ENCODE measurements around the gene TMEM270. TPM values are rescaled to one million over a fixed set of nuclear protein-coding genes. Genes with fewer than 3 reads are reported as not detected.
"Not testable (repeated sequence)": the region's sequence is repeated elsewhere in the genome, so short reads cannot be mapped to it uniquely, and the experiment has no call there.

TMEM270 gene
- total and polyA plus RNA-seq, 8 donors, result not detected

- no peak for DNase-seq
- Histone ChIP-seq H3K4me3 (no peak overlapping the region), H3K4me1 (peaks cover 0 to under 1% (median 0%) of the 10 kb centered on the region in 4 donors), H3K36me3 (no peaks in the 10 kb centered on the region), H3K27me3 (peaks cover 0 to 46% (median 0%) of the 10 kb centered on the region in 3 donors), H3K9me3 (peaks cover 0 to 8% (median 4%) of the 10 kb centered on the region in 4 donors), H3K27ac (no peak overlapping the region)
- TF ChIP-seq CTCF (IDR thresholded peaks at IDR 0.05) (no peak), EP300 (IDR thresholded peaks at IDR 0.05) (no peak), POLR2A (IDR thresholded peaks at IDR 0.05) (no peak), POLR2AphosphoS5 (IDR thresholded peaks at IDR 0.05) (no peak)
- intact Hi-C loops (cut with DNase I; ENCODE audit: low total_unique reads), result no loop called here
- WGBS, 5 donors, result 88 to 93% (median 89%) methylated on average over 6 of the region's 6 CpGs
These were observed 43.8 kb upstream of the TMEM270 start for GRCh38 chr7:73817121-73817520.

GRCh38 chr7:73820013-73820412 is 40.9 kb upstream of the TMEM270 start:
- intact Hi-C loops (cut with DNase I; ENCODE audit: low total_unique reads), result no loop called here
- WGBS, 5 donors, result 83 to 87% (median 85%) methylated on average over 7 of the region's 7 CpGs
- Histone ChIP-seq H3K4me1 (peaks cover 0 to 12% (median 0%) of the 10 kb centered on the region in 4 donors), H3K27ac (no peak overlapping the region), H3K27me3 (peaks cover 0 to 28% (median 0%) of the 10 kb centered on the region in 3 donors), H3K36me3 (no peaks in the 10 kb centered on the region), H3K4me3 (no peak overlapping the region), H3K9me3 (no peaks in the 10 kb centered on the region)
- DNase-seq, result no peak
- TF ChIP-seq POLR2AphosphoS5 (IDR thresholded peaks at IDR 0.05) (no peak), EP300 (IDR thresholded peaks at IDR 0.05) (no peak), POLR2A (IDR thresholded peaks at IDR 0.05) (no peak), CTCF (IDR thresholded peaks at IDR 0.05) (no peak)

GRCh38 chr7:73821597-73822285 is 39.2 kb upstream of the TMEM270 start:
- Histone ChIP-seq H3K27me3 (peaks cover 0 to 18% (median 0%) of the 10 kb centered on the region in 3 donors), H3K4me1 (peaks cover 0 to 17% (median 2%) of the 10 kb centered on the region in 4 donors)
- DNase-seq; H3K27ac ChIP-seq; H3K9me3 ChIP-seq; H3K4me3 ChIP-seq; intact Hi-C loops (cut with DNase I; ENCODE audit: low total_unique reads); H3K36me3 ChIP-seq: not testable (repeated sequence)
- 91 to 96% (median 91%) methylated on average over 14 of the region's 14 CpGs for WGBS, 5 donors

- peaks cover 0 to 14% (median 0%) of the 10 kb centered on the region in 3 donors for H3K27me3 ChIP-seq
- intact Hi-C loops (cut with DNase I; ENCODE audit: low total_unique reads), result no loop called here
- H3K36me3 ChIP-seq, result no peaks in the 10 kb centered on the region
- H3K4me3 ChIP-seq, result no peak overlapping the region
- H3K9me3 ChIP-seq, result no peaks in the 10 kb centered on the region
- whole genome bisulfite sequencing, 5 donors, result 50 to 65% (median 56%) methylated on average over 15 of the region's 15 CpGs
- DNase-seq, result peak in 1 of 2 donors; percentile 78
- peaks cover 5 to 25% (median 10%) of the 10 kb centered on the region in 4 donors for H3K4me1 ChIP-seq
- no peak overlapping the region for H3K27ac ChIP-seq
- no peak for TF ChIP-seq POLR2AphosphoS5 (IDR thresholded peaks at IDR 0.05)
- no peak for TF ChIP-seq CTCF (IDR thresholded peaks at IDR 0.05)
- TF ChIP-seq EP300 (IDR thresholded peaks at IDR 0.05), result no peak
- no peak for TF ChIP-seq POLR2A (IDR thresholded peaks at IDR 0.05)
These were observed 38.4 kb upstream of the TMEM270 start for GRCh38 chr7:73822319-73823173.
